ENCODE measurements around the gene GDF10.
A peak's percentile ranks its signal among the peaks of the same experiment; 100 is the strongest.

The GDF10 gene

DNA sequence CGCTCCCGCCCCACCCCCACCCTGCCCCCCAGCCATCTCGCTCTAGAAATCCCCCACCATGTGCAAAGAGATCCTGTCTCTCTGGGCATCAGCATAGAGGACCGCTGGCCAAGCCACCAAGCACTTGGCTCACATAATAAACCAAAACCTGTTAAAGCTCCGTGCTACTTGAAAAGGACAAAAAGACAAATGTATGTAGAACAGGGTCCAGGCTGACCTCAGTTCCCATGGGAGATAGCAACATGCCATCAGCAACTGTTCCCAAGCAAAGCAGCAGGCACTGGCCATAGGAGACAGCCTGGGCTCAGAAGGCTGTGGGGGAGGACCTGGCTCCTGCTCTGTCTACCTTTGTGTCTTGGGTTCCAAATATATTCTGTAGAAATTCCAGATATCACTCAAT lies 38.4 kb upstream of the GDF10 start:
- no peak for TF ChIP-seq ZNF23 (tag by site-specific recombination; IDR thresholded peaks at IDR 0.05; ENCODE audit: borderline replicate concordance)
- TF ChIP-seq ZSCAN30 (tag by site-specific recombination; IDR thresholded peaks at IDR 0.05): no peak
- no peak for TF ChIP-seq ZNF561 (tag by site-specific recombination; IDR thresholded peaks at IDR 0.05; ENCODE audit: borderline replicate concordance)
- TF ChIP-seq ZNF335 (tag by site-specific recombination; conservative IDR thresholded peaks at IDR 0.05): no peak
- no peak for TF ChIP-seq ZEB2 (tag by site-specific recombination; IDR thresholded peaks at IDR 0.05)
- no peak for TF ChIP-seq ZNF610 (tag by site-specific recombination; IDR thresholded peaks at IDR 0.05; ENCODE audit: borderline replicate concordance)
- no peak for TF ChIP-seq ZNF184 (tag by site-specific recombination; IDR thresholded peaks at IDR 0.05)
- TF ChIP-seq, protein P1, sequence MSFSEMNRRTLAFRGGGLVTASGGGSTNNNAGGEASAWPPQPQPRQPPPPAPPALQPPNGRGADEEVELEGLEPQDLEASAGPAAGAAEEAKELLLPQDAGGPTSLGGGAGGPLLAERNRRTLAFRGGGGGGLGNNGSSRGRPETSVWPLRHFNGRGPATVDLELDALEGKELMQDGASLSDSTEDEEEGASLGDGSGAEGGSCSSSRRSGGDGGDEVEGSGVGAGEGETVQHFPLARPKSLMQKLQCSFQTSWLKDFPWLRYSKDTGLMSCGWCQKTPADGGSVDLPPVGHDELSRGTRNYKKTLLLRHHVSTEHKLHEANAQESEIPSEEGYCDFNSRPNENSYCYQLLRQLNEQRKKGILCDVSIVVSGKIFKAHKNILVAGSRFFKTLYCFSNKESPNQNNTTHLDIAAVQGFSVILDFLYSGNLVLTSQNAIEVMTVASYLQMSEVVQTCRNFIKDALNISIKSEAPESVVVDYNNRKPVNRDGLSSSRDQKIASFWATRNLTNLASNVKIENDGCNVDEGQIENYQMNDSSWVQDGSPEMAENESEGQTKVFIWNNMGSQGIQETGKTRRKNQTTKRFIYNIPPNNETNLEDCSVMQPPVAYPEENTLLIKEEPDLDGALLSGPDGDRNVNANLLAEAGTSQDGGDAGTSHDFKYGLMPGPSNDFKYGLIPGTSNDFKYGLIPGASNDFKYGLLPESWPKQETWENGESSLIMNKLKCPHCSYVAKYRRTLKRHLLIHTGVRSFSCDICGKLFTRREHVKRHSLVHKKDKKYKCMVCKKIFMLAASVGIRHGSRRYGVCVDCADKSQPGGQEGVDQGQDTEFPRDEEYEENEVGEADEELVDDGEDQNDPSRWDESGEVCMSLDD (tag by site-specific recombination; IDR thresholded peaks at IDR 0.05): no peak
- no peaks in the 10 kb centered on the region for H3K9me3 ChIP-seq (ENCODE audit: control insufficient read depth, insufficient read depth, low read depth, low read length)
- ChIA-PET POLR2A (no interaction called here), CTCF (no interaction called here)
- no peak overlapping the region for H3K27ac ChIP-seq (ENCODE audit: extremely low read depth, low read depth, low read length)
- no peak overlapping the region for H3K4me3 ChIP-seq (ENCODE audit: low read depth, low read length)
- no peaks in the 10 kb centered on the region for H3K4me1 ChIP-seq (ENCODE audit: control insufficient read depth, insufficient read depth, low read length)
- H3K36me3 ChIP-seq (ENCODE audit: control insufficient read depth in 2 of 2, insufficient read depth in 1 of 2, low read length in 2 of 2): no peaks in the 10 kb centered on the region

DNA sequence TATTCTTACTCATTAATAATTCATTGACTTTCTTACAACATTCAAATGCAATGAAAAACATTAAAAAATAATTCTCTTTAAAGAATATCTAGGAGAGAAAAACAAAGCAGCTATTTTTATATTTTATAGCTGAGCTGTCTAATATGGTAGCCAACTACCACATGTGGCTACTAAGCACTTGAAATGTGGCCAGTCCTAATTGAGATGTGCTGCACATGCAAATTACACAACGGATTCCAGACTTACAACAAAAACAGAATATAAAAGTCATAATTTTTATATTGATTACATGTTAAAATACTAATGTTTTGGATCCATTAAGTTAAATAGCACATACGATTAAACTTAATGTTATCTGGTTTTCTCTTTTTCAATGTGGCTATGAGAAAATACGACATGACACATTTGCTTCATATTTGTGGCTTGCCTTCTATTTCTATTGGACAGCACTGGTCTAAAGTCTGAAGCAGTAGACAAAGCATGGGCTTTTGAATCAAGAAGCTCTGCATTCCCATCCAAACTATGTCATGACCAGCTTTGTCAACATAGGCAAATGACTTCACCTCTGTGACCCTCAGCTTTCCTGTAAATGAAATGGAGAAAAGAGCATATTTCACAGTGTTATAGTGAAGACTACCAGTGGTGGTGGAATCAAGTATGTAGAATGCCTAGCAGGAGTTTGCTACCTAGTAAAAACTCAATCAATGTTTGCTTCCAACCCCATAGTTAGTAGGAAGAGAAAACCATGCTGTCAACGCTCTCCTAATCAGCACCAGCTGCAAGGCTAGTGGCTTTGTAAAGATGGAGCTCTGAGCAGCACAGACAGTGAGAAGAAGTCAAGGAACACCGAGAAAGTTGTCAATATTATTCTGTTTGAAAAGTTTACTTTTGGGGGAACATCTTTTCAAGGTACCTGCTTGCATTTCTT lies 37.1 kb upstream of the GDF10 start:
- Histone ChIP-seq H3K4me1 (ENCODE audit: control insufficient read depth, insufficient read depth, low read length) (no peaks in the 10 kb centered on the region), H3K36me3 (ENCODE audit: control insufficient read depth in 2 of 2, insufficient read depth in 1 of 2, low read length in 2 of 2) (no peaks in the 10 kb centered on the region), H3K27ac (ENCODE audit: extremely low read depth, low read depth, low read length) (no peak overlapping the region), H3K4me3 (ENCODE audit: low read depth, low read length) (no peak overlapping the region), H3K9me3 (ENCODE audit: control insufficient read depth, insufficient read depth, low read depth, low read length) (no peaks in the 10 kb centered on the region)
- CTCF ChIA-PET: interaction anchor here (0.5 to 0.9 kb wide), 2 partner anchors 80 to 188 kb away, joined by 4 to 5 read pairs; no protein-coding TSS in a partner anchor
- TF ChIP-seq, protein P2, sequence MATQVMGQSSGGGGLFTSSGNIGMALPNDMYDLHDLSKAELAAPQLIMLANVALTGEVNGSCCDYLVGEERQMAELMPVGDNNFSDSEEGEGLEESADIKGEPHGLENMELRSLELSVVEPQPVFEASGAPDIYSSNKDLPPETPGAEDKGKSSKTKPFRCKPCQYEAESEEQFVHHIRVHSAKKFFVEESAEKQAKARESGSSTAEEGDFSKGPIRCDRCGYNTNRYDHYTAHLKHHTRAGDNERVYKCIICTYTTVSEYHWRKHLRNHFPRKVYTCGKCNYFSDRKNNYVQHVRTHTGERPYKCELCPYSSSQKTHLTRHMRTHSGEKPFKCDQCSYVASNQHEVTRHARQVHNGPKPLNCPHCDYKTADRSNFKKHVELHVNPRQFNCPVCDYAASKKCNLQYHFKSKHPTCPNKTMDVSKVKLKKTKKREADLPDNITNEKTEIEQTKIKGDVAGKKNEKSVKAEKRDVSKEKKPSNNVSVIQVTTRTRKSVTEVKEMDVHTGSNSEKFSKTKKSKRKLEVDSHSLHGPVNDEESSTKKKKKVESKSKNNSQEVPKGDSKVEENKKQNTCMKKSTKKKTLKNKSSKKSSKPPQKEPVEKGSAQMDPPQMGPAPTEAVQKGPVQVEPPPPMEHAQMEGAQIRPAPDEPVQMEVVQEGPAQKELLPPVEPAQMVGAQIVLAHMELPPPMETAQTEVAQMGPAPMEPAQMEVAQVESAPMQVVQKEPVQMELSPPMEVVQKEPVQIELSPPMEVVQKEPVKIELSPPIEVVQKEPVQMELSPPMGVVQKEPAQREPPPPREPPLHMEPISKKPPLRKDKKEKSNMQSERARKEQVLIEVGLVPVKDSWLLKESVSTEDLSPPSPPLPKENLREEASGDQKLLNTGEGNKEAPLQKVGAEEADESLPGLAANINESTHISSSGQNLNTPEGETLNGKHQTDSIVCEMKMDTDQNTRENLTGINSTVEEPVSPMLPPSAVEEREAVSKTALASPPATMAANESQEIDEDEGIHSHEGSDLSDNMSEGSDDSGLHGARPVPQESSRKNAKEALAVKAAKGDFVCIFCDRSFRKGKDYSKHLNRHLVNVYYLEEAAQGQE (tag by site-specific recombination; IDR thresholded peaks at IDR 0.05): 0 out of 2 replicates have a peak, but pooled peaks have one; percentile 16
- no peak for TF ChIP-seq ZFP41 (tag by site-specific recombination; IDR thresholded peaks at IDR 0.05; ENCODE audit: borderline replicate concordance)
- POLR2A ChIA-PET: no interaction called here

DNA sequence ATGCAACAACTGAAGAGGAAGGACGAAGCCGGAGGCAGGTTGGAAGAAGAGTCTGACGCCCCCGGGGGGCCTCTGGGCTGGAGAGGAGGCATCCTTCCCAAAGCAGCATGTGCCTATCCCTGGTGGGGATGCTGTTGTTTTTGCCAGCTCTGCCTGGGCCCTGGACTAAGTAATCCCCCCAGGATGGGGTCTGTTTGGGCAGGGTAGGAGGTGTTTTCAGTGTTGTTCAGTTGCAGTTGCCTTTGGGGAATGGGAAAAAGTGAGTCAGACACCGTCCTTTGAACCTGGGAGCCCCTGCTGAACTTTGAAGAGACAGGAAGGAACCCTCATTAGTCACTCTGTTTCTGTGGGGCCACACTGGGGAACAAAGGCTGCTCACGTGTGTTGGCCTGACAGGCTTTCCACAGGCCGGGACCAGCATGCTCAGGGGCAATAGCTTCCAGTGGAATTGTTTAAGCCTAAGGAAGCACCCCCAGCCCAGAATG lies 35.2 kb upstream of the GDF10 start:
- no peaks in the 10 kb centered on the region for H3K9me3 ChIP-seq (ENCODE audit: control insufficient read depth, insufficient read depth, low read depth, low read length)
- no peak overlapping the region for H3K4me3 ChIP-seq (ENCODE audit: low read depth, low read length)
- POLR2A ChIA-PET: no interaction called here
- CTCF ChIA-PET: no interaction called here
- no peaks in the 10 kb centered on the region for H3K4me1 ChIP-seq (ENCODE audit: control insufficient read depth, insufficient read depth, low read length)
- H3K27ac ChIP-seq (ENCODE audit: extremely low read depth, low read depth, low read length): no peak overlapping the region
- TF ChIP-seq ZIC2 (tag by site-specific recombination; IDR thresholded peaks at IDR 0.05) (peak; percentile 55), ZNF211 (tag by site-specific recombination; IDR thresholded peaks at IDR 0.05; ENCODE audit: low read depth) (no peak)
- H3K36me3 ChIP-seq (ENCODE audit: control insufficient read depth in 2 of 2, insufficient read depth in 1 of 2, low read length in 2 of 2): no peaks in the 10 kb centered on the region
